Measurements from ENCODE around the gene GUCY2F.

DNA sequence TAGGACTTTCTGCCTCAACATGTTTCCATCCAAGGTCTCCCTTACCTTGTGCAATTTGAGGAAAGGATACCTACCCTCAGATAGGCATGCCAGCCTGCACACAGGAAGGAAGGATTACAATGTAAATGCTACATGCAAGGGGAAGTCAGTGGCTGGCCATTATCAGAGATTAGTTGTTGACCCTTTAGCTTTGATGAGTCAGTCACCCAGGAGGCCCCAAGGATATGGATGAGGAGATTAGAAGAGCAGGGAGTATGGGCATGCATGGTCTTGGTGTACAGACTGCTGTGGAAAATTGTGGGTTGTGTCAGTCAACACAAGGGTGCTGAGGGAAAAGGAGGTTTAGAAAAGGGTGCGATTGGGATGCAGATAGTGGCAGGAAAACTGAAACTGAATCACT is 92.0 kb downstream of the GUCY2F start:
- TF ChIP-seq EZH2 (IDR thresholded peaks at IDR 0.05) (no peak), POLR2AphosphoS5 (IDR thresholded peaks at IDR 0.05; ENCODE audit: borderline replicate concordance, low read depth, low read length) (no peak)

Measured in SK-N-MC (cell line).